Prostate gland (tissue), 2 donors: Measurements from ENCODE around the gene NRM.

Experiments used
- POLR2AphosphoS5 ChIP-seq: sonication (generic); formaldehyde crosslinking; IDR thresholded peaks from one replicate; pipeline ENCODE4 v1.6.1; 2017; ENCODE audit warnings: antibody characterized with exemption
- TF ChIP-seq, protein P1 (sequence below), 4 experiments: fragments of 200-600 bp in 2 of 4; fragments of 450-650 bp in 2 of 4; sonication (generic) in 2 of 4; IDR thresholded peaks; 1 replicate in 3 of 4; 2 replicates in 1 of 4; pipeline ENCODE4 v1.5.1; 2016 to 2019; ENCODE audit warnings: antibody characterized with exemption in 4 of 4, mild to moderate bottlenecking in 2 of 4, moderate library complexity in 2 of 4

DNA sequence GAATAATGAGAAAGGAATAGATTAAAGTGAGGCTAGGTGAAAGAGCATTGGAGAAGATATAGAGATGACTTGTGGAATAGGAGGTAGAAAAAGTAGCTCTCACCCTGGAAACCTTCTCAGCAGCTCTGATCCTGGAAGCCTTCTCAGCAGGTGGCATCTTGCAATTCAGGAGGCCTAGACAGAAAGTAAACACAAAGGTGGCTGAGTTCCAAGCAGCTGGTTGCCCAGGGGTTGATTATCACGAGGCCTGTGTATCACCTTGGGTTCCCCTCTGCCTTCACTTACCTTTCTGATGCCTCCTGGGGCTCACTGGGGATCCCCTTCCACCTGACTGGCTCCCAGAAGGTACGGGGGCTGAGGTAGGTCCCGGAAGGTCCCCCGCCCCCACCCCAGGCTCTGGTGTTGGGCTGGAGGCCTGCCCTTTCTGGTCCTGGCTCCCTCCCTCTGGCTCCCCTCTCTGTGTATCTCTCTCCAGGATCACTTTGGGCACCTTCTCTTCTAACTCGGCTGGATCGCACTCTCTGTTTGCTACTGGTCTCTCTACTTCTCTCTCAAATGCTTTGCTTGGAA lies 16.6 kb upstream of the NRM start:
- TF ChIP-seq, protein P1, sequence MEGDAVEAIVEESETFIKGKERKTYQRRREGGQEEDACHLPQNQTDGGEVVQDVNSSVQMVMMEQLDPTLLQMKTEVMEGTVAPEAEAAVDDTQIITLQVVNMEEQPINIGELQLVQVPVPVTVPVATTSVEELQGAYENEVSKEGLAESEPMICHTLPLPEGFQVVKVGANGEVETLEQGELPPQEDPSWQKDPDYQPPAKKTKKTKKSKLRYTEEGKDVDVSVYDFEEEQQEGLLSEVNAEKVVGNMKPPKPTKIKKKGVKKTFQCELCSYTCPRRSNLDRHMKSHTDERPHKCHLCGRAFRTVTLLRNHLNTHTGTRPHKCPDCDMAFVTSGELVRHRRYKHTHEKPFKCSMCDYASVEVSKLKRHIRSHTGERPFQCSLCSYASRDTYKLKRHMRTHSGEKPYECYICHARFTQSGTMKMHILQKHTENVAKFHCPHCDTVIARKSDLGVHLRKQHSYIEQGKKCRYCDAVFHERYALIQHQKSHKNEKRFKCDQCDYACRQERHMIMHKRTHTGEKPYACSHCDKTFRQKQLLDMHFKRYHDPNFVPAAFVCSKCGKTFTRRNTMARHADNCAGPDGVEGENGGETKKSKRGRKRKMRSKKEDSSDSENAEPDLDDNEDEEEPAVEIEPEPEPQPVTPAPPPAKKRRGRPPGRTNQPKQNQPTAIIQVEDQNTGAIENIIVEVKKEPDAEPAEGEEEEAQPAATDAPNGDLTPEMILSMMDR (IDR thresholded peaks at IDR 0.05) = no peak
- no peak for TF ChIP-seq POLR2AphosphoS5
